Hepatic stellate cell (primary cell): ENCODE measurements around the gene SPATS2.

Experiments used
- DNase-seq: peaks from one replicate; pipeline ENCODE4 v3.0.0; 2011; ENCODE audit warnings: low spot score

The SPATS2 gene

DNA sequence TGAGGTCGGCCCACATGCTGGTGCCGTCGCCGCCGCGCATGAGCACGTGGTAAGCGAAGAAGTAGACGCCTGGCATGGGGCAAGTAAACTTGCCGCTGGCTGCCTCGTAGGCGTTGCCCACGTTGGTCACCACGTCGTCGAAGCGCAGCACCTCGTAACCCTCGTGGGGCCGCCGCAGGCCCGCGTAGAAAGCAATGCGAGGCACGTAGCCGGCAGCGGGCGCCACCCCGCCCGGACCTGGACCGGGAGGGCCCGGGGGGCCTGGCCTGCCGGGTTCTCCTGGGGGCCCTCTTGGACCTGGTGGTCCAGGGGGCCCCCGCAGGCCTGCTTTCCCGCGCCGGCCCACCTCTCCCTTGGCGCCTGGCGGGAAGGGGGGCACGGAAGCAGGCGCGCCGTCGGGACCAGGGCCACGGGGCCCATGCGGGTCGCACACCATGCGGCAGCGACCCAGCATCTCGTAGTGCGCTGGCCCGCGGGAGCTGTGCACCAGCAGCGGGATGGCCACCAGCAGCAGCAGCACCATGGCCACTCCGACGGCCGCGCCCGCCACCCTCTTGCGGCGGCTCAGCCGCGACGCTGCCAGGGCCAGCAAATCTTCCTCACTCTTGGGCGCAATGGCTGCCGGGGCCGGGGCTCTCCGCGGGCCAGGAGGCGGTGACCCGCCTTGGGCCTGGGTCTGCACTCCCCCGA lies 31.2 kb upstream of the SPATS2 start:
- DNase-seq, result no peak

DNA sequence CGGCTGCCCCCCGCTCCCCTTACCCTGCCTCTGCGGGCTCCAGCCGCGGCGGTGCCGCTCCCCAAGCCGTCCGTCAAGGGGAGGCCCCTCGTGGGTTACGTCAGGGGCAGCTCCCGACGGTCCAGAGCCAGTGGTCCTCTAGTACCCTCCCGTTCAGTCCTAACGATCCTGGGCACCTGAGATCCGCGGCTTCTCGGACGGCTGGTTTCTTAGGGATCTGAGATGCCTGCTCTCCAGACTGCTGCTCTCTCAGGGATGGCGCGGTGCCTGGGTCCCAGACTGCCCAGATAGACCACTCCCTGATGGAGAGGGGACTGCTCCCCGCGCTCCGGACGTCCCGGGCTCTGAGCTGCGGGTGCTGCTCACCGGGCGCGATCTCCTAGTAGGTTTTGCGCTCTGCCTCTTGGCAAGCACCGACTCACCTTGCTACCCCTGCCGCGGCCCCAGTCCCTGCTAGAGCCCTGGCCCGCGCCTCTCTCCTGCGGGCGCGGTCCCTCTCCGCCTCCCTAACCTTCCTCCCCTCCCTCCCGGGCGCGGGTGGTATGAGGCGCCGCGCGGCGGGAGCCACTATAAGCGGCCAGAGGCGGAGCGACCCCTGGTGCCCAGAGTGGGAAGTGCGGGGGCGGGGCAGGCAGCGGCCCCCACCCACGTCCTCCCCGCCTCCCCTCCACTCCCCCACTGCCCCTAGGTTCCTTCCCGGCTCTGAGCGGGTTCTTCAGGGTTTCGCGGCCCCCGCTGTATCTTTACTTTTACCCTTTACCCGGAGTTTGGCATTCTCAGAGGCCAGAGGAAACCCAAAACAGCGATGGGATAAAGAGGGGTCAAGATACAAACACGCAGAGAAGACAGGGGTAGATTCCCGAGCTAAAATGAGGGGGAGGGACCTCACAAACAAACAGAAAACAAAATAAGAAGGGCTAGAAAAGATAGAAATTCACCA lies 30.3 kb upstream of the SPATS2 start, which contains the start of gene C1QL4:
Gene C1QL4 (minus strand): TSS at position 544 of the 940 bp plus-strand sequence. CDS start 711 bp downstream, outside the sequence.
- DNase-seq, result peak; percentile 93

DNA sequence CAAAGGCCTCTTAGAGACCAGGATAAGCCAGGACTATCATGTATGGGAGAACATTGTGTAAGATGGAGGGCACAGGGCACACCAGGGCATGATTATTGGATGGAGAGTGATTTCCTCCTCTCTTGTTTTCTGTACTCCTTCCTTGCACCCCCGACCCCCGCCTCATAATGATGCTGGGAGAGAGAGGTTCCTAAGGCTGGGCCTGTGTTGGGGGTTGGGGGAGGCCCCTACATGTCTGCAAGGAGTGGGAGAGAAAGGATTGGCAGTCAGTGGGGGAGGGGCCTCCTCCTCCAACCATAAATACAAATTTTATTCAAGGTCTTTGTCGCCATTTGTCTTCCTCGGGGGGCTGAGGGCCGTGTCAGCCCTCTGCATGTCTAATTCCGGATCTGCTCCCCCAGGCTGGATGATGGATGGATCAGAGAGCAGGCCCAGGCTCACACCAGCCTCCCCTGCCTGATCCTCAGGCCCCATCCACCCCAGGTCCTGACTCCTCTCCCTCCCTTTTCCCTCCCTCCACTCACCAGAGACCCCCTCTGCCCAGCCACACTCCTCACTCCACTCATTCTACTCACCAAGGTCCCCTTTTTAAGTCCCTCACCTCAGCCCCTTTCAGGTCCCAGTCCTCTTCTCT lies 28.3 kb upstream of the SPATS2 start:
- DNase-seq, result no peak

DNA sequence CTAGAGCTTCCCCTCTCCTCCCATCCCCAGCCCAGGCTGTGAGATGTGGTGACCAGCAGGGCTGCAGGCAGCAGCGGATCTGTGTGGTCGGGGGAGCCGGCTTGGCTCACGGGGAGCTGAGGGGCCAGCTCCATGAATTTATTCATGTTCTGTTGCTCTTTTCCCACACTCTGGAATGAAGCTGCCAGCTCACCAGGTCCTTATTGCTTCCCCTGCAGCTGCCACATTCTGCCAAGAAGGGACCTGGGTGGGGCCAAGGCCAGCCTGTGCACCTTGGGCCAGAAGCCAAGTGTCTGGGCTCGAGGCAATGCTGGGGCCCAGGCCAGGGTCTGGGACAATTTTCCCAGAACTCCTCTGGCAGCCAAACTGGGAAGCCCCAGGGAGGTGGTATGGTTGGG lies 27.8 kb upstream of the SPATS2 start:
- no peak for DNase-seq

DNA sequence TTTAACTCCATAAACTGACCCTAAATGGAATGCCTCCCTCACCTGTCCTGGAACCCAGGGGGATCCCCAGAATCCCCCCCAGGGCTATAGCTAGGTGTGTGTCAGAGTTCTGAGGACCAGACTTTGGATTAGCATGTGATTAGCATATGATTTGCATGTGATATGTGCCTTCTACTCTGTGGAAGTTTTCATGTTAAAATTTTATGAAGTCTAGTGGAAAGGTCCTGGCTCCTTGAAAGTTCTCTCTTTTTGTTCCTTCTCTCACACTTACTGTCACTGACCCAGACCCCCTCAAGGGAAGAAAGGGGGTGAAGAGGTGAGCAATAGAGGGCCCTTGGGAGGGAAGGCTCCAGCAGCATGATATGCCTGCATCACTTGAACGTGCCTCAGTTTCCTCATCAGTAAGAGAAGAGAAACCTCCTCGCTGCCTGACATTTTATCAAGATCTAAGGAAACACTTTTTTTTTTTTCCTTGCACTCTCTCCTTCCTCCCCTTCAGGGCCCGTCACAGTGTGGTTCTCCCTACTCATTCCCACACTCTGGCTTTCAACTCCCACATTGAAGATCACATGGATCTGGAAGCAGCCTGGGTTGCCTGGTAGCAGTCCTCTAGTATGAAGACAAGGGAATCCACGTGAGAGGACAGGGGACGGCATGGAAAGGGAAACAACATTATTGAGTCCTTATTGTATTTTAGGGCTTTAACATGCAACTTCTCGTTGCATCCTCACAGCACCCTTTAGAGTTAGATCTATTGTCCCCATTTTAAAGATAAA lies 27.0 kb upstream of the SPATS2 start:
- DNase-seq, result no peak

DNA sequence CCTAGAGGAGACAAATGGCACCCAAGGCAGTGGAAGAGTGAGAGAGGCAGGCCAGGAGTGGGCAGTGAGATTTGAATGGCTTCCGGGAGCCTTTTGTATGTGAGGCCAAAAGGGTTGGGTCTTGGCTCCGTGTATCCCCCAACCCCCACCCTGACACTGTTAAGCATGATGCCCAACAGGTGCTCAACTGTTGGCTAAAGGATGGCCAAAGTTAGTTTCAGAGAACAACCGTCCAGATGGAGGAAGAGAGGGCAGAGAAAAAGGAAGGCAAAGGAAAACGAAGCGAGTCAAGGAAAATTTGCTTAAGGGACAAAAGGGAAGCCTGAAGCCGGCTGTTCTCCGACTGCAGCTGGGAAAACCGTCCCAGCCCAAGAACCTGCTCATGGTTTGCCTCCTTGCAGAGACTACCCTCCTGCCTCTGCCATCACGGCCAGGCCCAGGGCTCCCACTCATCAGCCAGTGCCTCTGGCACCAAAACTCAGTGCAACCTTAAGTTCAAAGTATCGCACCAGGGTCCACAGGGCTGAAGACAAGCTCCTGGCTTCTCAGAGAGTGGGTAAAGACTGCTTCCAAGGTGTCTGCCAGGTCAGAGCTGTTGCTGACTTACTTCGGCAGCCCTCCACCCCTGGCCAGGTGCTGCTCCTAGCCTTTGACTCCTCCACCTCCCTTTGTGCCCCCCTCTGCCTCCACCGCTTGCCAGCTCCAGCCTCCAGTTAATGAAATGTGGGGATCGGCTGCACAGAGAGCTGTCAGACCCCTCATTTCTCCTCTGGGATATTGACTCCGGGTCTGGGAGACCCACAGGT lies 26.1 kb upstream of the SPATS2 start:
- no peak for DNase-seq

DNA sequence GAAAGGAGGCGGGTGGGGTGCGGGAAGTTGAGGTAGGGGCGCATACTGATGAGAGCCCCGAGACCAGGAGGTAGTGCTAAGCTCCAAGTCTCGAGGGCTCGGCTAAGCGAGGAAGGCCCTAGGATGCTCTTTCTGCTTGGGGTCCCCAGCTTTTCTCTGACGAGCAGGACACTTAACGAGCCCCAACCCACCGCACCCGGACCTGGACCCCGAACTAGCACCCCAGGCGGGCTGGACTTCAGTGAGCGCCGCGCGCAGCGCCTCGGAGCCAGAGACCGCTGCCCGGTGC lies 25.5 kb upstream of the SPATS2 start:
- DNase-seq, result no peak

DNA sequence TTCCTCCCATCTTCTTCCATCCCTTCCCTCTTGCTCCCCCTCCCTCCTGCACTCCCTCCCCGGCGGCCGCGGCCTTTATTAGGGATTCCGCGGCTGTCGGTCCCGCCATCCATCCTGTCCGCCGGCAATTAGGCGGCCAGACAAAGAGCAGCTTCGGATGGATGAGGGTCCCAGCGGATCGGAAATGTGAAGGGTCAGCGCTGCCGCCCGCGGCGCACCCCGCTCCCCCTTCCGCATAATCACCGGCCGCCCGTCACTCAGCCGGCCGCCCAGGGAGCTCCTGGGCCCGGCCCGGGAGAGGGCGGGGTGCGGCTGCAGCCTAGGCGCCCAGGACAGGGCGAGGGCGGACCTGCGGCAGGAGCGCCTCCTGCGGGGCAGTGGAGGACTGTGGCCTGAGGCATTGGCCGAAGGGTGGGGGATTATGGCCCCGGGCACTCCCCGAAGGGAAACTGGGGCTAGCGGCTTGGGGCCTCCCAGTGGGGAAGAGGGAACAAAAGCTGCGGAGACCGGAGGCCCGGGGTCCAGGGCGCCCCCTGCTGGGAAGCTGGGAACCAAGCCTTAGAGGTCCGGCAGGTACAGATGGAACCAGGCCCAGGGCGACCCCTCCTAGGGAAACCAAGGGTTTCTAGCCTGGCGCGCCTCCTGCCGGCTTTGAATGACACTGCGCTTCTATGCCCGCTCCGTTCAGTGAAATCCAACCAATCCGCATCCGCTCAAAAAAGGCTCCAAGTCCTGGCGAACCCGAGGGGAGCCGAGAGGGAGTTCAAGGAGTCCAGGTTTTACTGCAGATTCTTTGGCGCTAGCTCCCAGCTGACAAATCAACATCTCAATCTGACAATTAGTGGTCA lies 25.0 kb upstream of the SPATS2 start:
- peak; percentile 83 for DNase-seq

DNA sequence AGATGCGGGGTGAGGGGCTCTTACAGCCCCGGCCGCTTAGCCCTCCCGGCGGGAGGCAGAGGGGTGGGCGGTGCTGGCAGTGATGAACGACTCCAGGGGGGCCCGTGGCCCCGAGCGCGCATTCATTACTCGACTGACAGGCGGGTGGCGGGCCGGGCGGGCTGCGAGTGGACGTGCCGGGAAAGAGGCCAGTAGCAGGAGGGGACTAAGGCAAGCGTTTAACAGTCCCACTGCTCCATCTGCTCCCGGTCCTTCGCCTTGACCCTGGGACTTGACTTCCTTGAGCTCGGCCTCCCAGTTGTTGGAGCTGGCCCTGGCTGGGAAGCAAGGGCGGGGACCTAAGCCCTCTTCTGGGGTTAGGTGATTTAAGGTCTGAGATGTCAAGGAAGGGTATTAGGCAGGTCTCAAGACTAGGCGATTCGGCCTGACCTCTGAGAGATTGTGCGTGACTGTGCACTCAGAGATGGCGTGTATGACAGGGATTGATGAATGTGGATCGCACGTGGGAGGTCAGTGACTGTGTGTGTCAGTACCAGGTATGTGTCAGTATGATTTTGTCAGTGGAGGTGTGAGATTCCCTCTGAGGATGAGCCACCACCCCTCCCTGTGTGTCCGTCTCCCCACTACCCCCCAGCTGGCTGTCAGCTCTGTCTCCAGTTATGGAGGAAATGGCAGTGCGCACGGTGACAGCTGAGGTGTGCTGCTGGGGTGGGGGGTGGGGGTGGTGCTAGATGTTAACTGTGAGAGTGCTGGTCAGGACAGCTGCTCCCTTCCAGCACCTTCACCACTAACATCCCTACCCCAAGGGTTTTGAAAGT lies 24.1 kb upstream of the SPATS2 start:
- no peak for DNase-seq

DNA sequence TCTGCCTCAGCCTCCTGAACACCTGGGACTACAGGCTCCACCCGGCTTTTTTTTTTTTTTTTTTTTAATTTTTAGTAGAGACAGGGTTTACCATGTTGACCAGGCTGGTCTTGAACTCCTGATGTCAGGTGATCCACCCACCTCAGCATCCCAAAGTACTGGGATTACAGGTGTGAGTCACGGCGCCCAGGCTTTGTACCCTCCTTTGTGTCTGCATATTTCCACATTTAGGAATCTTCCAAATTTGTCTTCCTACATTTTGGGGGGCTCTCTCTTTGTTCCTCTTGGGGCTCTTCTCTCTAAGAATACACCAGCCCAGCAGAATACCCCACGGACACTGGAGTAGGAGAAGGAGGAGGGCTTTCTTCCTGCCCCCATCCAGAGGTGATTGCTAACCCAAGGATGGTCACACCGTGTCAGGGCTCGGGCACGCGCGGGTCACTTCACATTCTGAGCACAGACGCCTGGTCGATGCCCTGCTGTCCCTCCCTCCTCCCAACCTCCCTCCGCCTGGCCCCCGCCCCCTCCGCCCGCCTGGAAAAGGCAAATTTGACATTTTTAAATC lies 22.7 kb upstream of the SPATS2 start:
- DNase-seq, result no peak

DNA sequence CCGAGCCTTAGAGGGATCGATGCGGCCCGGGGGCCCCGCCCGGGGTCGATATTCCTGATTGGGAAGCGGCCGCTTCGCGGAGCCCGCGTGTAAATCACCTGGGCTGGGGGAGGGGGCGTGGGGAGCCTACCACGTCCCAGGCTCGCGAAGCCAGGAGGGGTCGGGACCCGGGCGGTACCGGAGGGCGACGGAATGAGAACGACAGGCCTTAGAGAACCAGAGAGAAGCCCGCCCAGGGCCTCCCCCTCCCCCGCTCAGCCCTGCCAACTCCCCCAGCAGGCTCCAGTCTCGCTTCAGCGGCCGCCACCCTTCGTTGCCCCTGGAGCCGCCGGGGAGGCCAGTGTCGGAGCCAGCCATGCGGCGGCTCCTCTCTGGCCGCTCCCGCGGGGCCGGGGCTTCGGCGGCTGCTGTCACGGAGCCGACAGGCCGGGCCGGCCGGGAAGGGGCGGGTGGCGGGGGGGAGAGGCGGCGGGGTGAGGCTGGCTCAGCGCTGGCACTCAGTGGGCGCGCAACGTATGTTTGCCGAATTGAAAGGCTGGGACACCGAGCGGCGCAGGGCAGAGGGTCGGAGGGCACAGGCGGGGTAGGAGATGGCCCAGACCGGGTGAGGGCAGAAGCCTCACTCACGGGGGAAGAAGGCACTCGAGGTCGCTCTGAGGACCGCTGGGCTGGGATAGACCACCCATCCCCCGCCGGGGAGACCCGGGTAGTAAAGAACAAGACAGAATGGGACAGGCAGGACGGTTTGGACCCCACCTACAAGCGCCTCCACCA lies 22.0 kb upstream of the SPATS2 start:
- no peak for DNase-seq

DNA sequence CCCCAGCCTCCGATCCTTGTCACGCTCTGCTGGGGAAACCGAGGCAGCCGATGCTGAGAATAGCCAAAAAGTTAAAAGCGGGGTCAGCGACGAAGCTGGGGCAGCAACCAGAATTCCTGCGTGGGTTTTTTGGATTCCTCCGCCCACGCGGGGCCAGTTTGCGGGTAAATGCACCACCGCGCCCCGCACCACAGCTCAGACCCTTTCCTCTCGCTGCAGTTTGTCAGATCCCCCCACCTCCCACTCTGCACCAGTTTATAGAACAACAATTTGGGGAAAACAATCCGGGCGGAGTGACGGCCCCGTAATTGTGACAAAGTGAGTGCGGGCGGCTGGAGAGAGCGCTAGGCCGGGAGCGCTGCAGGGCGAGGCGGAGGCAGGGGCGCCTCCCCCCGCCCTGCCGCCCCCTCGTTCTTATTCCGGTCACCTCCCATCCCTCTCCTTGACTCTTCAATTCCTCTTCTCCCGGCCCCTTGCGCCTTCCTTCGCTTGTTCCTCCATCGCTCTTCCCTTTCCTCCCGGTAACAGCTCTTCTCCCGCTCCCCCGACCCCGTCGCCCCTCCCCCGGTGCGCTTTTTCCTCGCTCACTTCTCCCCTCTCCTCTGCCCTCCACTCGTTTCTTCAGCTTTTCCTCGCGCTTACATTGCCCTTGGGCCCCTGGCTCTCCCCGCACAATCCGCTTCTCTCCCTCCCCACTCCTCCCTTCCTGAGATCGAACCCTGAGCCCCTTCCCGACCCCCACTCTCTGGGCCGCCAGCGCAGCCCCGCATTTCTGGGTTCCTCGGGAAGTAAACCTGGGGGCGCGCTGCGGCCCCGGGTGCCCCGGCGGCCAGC lies 21.2 kb upstream of the SPATS2 start:
- no peak for DNase-seq

DNA sequence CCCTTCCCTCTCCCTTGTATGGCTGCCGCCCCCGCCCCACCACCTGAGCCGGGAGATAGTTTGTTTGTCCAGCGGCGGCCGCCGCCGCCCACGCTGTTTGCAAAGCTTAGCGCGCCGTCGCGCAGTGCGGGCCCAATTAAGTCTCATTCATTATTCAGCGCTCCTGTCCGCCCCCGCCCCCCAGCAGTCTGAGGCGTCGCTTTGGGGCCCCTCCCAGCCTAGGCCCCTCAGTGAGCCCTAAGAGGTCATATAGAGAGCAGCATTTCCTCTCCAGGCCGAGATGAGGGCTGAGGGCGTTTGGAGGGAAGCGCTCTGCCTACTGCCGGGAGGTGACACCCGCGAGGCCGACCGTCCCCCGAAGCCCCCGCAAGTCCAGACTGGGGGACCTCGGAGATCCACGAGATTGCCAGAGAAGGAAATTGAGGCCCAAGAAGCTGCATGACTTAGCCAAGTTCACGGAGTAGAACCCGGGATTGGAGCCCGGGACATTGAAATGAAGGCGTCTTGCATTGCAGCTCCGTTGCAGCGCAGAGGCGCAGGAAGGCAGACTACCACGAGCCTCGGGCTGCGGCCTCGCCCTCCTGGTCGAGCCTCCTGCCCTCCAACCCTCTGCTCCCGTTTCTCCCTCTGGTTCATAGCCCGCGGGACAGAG lies 20.5 kb upstream of the SPATS2 start, which contains the start of gene DNAJC22:
Gene DNAJC22 (plus strand): TSS at position 230 of the 652 bp plus-strand sequence. CDS start 1,985 bp downstream, outside the sequence.
- DNase-seq, result no peak

DNA sequence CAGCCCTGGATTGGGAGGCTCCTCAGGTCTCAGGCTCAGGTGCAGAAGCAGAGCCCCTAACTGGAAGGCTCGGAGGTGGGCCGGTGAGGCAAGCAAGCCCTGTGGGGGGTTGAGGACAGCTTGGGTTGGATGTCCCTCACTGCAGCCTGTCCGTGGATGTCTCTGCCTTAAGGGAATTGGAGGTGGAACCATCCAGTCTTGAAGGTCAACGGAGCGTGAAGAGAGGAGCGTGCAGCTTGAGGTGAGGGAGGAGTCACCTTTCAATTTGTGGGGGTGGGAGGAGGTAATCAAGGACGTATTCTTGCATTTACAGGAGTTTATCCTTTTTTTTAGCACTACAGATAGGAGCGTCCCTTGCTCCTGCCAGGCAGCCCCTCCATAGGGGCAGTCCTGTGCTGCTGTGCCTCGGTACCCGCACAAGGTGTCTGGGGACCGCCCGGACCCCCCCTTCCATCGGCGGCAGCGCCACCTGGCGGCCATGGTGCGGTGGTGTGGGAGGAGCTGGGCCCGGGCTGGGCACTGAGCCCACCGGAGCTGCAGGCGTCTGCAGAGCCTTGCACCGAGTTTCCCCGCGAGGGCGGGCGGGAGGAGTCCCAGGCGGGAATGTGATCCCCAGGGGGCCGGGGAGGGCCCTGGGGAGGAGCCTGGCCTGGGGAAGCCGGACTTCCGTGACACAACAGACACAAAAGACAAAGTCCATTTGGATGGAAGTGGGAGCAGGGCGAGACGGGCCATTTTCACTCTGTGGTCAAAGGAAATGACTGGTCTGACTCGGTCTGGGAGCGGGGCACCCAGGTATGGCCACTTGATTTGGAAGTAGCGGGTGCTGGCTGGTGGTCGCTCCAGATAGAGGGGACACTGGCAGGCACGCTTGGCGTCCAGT lies 19.7 kb upstream of the SPATS2 start:
- peak; percentile 96 for DNase-seq

DNA sequence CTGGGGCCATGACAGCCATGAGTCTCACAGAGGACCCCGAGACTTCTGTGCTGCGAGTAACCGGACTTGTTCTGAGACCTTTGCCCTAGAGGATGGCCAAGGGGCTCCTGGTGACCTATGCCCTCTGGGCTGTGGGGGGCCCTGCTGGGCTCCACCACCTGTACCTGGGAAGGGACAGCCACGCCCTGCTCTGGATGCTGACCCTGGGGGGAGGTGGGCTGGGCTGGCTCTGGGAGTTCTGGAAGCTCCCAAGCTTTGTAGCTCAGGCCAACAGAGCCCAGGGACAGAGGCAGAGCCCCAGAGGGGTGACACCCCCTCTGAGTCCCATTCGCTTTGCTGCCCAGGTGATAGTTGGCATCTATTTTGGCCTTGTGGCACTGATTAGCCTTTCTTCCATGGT lies 18.5 kb upstream of the SPATS2 start:
- DNase-seq, result no peak

DNA sequence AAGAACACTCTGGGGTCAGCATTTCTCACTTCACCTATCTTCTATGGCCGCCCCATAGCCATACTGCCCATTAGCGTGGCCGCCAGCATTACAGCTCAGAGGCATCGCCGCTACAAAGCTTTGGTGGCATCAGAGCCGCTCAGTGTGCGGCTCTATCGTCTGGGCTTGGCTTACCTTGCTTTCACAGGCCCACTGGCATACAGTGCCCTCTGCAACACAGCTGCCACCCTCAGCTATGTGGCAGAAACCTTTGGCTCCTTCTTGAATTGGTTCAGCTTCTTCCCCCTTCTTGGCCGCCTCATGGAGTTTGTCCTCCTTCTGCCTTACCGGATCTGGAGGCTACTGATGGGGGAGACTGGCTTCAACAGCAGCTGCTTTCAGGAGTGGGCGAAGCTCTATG lies 18.0 kb upstream of the SPATS2 start:
- no peak for DNase-seq
